ENCODE data around the gene PLD6.
"Not testable (repeated sequence)": the region's sequence is repeated elsewhere in the genome, so short reads cannot be mapped to it uniquely, and the experiment has no call there.

Gene PLD6, protein sequence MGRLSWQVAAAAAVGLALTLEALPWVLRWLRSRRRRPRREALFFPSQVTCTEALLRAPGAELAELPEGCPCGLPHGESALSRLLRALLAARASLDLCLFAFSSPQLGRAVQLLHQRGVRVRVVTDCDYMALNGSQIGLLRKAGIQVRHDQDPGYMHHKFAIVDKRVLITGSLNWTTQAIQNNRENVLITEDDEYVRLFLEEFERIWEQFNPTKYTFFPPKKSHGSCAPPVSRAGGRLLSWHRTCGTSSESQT

DNA sequence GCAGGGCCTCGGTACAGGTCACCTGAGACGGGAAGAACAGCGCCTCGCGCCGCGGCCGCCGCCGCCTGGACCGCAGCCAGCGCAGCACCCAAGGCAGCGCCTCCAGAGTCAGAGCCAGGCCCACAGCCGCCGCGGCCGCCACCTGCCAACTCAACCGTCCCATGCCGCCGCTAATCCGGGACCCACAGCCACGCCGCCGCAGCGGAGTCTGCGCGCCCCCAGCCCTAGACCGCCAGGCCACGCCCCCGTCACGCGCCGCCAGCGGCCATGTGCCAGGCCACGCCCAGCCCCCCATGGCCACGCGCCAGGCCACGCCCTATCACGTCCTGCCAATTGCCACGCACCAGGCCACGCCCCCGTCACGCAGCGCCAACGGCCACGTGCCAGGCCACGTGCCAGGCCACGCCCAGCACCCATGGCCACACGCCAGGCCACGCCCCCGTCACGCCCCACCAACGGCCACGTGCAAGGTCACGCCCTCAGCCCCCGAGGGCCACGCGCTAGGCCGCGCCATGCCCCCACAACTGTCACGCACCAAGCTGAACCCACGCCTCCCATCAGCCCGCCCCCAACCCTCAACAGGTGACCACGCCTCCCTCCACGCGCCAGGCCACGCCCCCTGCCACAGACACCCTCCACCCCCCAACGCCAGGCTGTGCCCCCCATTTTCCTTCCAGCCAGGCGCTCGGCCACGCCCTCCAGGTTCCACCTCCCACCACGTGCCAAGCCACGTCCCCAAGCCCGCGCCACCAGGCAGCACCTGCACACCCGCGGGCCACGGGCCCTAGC lies at the start of gene PLD6:
TSS of gene PLD6 (minus strand) at position 210 of the 789 bp plus-strand sequence. CDS start at position 163, 47 bp downstream.
- DNase-seq, result peak; percentile 93

DNA sequence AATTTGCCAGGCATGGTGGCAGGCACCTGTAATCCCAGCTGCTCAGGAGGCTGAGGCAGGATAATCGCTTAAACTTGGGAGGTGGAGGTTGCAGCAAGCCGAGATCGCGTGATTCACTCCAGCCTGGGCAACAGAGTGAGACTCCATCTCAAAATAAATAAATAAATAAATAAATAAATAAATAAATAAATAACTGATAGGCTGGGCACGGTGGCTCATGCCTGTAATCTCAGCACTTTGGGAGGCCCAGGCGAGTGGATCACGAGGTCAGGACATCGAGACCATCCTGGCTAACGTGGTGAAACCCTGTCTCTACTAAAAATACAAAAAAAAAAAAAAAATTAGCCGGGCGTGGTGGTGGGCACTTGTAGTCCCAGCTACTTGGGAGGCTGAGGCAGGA lies 49.6 kb upstream of the PLD6 start:
- DNase-seq, result not testable (repeated sequence)

DNA sequence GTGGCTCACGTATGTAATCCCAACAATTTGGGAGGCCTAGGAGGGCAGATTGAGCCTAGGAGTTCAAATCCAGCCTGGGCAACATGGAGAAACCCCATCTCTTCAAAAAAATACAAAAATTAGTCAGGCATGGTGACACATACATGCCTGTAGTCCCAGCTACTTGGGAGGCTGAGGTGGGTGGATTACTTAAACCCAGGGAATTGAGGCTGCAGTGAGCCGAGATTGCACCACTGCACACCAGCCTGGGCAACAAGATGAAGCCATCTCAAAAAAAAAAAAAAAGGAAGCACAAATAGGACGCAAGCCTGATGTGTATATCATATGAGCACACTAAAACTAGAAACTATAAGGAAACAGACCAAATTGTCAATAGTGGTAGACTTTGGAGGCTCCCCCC lies 47.9 kb upstream of the PLD6 start:
- DNase-seq, result no peak

DNA sequence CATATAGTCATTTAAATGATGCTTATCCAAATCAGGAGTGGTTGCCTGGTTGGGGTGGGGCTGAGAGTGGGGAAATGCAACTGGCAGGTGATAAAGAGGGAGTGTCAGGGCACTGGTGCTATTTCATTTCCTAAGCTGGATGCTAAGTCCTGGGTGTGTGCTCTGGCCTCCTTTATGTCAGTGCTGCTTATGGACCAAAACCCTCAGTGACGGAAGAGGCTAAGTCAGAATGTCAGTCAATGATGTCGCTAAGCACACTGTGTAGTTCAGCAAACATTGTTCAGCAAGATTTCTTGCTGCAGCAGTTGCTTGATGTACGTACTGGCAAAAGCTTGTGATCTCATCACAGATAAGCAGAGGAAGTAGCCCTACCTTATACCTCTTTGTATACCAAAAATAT lies 47.3 kb upstream of the PLD6 start:
- no peak for DNase-seq

DNA sequence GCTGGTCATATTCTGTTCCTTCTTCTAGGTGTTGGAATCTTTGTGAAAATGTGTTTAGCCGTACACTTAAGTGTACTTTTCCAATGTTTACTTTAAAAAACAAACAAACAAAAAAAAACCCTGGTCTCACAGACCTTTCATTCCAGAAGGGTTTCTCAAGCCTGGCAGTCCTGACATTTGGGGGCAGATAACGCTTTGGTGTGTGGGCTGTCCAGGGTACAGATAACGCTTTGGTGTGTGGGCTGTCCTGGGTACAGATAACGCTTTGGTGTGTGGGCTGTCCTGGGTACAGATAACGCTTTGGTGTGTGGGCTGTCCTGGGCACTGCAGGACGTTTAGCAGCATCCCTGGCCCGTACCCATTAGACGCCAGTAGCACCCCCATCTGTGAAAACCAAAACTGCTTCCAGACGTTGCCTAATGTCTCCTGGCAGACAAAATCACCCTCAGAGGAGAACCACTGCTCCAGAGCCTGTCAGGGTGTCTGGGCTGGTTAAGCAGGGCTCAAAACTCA lies 46.1 kb upstream of the PLD6 start:
- no peak for DNase-seq

DNA sequence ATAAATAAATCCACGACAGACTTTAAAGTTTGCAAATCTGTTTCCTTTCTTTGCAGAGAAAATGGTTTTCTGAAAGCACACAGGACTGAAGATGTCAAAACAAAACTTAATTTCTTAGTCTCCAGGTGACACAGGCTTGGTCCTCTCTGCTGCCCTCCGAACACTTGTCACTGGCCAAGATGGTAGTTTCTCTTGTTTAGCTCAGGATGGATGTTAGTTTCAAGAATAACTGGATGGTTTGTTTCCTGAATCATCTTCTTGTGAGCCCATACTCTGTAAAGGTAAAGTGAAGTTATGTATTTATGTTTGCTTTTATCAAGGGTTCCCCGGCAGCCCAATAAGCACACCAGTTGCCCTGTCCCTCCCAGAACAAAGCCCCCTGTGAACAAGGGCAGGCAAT lies 40.7 kb upstream of the PLD6 start:
- DNase-seq, result no peak

DNA sequence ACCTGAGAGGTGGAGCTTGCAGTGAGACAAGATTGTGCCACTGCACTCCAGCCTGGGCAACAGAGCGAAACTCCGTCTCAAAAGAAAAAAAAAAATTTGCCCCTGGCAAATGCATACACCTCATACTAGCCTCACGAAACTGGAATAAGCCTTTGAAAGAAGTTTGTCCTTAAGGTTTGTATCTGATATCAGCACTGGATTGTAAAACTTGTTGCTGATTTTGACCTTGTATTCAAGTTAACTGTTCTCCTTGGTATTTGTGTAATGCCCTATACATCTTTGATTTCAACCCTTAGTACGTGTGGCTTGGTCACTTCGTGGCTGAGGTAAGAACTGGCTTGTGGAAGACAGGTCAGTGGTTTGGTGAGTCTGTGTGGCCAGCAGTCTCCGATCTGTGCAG lies 37.0 kb upstream of the PLD6 start:
- no peak for DNase-seq

DNA sequence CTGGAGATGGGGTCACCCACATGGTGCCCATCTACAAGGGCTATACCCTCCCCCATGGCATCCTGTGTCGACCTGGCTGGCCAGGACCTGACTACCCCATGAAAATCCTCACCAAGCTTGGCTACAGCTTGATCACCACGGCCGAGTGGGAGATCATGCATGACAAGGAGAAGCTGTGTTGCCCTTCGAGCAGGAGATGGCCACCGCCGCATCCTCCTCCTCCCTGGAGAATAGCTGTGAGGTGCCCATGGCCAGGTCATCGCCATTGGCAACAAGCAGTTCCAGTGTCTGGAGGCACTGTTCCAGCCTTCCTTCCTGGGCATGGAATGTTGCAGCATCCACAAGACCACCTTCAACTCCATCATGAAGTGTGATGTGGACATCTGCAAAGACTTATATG lies 36.1 kb upstream of the PLD6 start:
- DNase-seq, result no peak

DNA sequence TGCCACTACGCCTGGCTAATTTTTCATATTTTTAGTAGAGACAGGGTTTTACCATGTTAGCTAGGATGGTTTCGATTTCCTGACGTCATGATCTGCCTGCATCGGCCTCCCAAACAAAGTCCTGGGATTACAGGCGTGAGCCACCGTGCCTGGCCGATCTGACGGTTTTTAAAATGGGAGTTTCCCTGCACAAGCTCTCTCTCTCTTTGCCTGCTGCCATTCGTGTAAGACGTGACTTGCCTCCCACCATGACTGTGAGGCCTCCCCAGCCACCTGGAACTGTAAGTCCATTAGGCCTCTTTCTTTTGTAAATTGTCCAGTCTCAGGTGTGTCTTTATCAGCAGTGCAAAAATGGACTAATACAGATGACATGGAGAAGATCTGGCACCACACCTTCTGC lies 35.5 kb upstream of the PLD6 start:
- no peak for DNase-seq

DNA sequence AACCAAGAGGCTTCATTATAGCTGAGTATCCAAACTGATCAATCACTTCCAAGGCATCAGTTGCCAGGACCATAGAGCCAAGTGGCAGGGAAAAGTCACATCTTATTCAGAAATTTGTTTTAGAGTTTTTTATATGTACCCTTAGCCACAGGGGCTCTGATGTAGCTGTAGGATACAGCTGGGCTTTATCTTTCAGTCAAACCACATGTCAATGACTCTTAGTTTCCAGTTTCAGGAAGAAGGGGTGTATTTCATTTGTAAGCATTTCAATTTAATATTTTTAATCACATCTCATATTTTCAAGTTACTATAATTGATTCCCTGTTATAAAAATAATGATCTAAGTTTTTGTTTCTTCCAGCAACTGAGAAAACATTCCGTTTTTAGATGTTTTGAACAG lies 33.7 kb upstream of the PLD6 start:
- DNase-seq, result no peak

DNA sequence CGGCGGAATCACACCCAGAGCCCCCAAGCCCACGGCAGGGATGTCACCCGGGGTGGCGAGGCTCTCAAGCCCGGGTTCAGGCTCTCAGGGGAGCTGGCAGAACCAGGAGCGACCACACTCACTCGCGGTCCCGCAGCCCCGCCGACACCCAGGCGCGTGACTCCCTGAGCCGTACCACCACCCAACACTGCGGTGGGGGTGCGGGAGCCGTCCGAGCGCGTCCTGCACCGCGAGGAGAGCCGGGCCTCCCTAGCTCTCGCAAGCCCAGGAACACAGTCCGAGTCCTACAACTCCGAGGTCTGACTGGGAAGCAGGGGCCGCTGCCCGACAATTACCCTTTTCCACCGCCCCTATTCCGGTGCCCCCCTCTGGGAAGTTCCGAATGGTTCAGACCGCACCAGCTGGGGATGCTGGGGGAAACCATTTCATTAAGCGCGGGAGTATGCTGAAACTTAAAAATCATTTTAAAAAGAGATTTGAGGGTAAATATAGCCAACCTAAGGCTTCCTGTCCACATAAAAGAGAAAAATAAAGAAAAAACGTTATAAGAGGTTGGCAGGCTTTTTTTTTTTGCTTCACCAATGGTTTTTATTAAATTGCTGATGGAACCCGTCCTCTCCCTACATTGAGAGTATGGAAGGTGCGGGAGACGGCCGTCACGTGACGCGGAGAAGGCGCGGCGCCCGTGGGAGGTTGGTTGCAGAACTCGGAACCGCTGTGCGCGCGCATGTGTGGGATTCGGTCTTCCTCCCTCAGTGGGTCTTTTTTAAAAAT lies 31.1 kb upstream of the PLD6 start, which contains the start of gene FLCN:
TSS of gene FLCN (minus strand) at position 143 of the 774 bp plus-strand sequence. CDS start 9,031 bp downstream, outside the sequence.
- peak; percentile 90 for DNase-seq

DNA sequence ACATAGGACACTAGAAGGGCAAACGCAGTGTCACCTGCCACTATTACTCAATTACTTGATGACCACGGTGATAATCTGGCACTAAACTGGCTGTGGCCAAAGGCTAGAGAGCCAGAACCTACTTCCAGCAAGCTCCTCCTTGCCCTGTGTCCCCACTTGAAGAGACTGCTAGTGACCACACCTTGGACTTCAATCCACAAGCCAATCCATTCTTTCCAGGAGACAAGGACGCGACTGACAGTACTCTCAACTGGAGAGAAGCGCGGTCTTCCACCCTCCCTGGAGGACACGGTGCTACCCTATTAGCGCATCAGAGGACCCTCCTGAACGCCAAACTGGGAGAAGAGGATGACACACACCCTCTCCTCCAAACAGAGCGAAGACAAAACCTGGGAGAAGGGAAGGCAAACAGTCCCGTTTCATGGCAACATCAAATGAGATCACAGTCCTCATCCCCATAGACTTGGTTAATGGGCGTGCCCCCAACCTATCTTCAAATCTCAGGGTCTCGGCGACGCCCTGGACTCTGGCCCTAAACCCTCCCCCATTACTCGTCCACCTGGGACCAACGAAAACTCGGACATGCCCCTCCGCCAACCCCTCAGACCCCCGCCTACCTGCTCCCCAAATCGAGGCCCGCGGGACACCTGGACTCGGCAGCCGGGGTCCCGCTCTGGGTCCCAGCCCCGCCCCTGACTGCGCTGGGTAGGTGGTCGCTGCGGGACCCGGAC lies 30.3 kb upstream of the PLD6 start:
- DNase-seq, result no peak

DNA sequence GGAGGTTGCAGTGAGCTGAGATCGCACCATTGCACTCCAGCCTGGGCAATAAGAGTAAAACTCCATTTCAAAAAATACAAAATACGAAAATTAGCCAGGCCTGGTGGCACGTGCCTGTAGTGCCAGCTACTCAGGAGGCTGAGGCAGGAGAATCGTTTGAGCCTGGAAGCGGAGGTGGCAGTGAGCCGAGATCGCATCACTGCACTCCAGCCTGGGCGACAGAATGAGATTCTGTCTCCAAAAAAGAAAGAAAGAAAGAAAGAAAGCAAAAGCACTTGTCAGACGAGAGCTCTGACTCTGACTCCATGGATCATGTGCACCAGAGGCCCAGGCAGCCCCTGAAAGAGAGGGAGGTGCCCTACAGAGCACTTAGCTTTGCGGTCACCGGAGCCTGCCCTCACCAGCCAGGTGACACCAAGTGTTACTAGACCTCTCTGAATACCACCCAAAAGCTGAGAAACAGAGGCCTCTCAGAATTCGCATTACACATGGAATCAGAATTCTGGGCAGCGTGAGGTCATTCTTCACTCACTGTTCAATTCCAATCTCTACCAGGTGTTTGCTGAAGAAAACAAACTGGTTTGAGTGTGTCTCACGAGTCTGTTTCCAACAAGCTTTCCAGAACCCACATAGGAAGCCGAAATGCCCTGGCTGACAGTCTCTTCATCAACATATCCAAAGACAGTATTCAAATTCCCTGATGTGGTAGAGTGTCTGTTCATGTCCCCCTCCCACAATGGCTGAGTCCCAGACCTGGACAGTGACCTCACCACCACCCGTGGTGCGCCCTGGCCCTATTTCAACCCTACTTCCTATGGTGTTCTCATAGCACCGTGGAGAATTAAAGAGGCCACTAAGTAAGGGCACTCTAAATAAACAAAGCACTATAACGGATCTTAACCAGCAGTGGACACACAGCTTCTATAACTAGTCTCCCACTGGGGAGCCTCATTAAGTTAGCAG lies 29.4 kb upstream of the PLD6 start:
- no peak for DNase-seq

DNA sequence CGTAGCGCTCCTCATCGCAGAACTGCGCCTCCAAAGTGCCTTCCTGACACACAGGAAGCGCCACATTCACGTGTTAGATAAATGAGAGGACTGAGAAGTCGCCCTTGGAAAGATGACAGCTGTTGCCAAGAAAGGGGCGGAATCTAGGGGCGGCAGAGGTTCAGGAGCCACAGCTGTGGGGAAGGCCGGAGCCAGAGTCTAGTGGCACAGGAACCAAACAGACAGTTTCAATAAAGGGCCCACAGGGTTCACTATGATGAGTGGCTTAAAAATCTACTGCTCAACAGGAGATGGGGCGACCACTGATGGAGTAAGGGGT lies 26.1 kb upstream of the PLD6 start:
- DNase-seq, result no peak

DNA sequence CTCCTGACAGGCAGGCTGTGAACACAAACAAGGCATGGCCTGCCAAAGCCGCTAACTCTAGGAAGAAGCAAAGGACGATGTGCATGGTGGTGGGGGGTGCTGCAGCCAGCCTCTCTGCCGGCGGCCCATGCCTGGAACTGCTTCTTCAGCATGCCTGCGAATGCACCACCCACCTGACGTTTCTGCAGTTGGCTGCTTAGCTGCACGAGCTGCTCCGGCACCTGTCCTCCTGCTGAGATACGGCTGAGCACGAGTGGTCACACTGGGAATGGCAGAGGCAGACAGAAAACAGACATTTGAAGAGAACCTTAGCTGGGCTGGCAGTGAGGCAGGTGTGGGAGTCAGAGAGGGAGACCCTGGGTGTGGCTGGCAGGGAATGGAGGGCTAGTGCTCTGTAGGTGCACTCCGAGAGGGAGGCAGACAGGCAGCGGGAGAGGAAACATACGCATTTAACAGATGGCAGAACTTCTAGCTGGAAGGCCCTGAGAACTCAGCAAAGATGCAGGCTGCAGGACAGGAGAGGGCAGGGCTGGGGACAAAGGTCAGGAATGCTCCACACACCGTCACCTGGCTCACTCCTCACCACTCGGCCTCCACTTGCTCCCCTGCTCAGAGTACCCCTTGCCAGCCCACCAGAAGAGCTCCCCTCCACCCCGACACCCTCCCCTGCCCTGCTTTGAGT lies 25.6 kb upstream of the PLD6 start:
- DNase-seq, result no peak

DNA sequence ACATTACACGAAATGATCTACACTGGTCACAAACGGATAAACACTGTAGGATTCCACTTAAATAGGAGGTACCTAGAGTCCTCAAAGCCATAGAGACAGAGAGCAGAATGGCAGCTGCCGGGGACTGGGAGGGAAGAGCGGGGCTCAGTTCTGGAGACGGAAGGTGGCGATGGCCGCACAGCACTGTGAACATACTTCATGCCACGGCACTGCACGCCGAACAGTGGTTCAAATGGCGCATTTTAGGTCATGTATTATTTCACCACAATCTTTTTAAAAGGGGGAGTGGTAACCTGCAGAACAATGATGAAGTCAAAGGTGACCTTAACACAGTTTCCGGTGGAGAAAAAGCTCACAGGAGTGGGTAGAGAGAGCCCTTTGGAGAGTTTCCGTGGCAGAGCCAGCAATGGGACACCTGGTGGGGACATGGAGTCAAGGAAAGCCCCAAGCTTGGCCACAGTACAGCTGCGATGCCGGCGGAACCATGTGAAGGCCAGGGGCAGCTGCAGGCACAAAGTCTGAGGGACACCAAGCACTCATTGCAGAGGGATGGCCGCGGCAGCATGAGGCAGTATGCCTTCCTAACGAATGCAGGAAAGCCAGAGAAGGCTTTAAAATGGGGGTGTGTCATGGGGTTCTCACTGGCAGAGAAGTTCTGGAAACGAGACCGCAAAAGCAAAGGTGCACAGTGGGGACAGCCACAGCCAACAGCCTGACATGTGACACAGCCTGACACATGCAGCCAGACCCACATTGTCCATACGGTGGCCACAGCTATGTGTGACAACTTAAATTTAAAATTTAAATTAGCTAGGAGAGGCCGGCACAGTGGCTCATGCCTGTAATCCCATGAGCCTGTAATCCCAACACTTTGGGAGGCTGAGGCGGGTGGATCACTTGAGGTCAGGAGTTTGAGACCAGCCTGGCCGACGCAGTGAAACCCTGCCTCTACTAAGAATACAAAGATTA lies 23.6 kb upstream of the PLD6 start:
- no peak for DNase-seq

DNA sequence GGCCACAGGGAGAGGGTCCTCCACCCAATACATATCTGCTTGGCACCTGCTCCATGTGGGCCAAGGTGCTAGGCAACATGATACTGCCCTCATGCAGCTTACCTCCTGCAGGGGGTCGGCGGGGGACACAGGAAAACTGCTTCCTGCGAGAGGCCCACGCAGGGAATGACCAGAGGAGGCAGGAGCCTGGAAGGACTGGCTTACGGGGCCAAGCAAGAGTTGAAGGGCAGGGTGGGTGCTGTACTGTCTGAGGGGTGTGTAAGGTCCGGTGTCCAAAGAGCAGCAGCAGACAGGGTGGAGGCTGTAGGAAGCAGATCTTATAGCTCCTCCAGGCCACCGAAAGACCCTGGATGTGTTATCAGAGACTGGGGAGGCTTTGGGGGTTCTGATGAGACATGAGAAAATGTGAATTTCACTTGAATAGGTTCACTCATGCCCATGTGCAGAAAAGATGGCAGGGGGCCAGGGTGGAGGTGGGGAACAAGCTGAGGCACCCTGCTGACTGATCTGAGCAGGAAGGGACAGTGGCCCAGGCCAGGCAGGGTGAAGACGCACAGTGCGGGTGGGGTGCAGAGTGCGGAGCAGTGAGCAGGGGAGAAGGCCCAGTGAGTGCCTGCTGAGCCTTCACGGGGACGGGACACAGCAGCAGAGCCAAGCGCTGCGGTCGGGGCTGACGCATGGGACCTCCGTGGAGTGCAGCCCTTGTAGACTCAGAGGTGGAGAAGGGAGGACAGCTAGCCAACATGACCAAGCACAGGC lies 22.6 kb upstream of the PLD6 start:
- DNase-seq, result no peak

DNA sequence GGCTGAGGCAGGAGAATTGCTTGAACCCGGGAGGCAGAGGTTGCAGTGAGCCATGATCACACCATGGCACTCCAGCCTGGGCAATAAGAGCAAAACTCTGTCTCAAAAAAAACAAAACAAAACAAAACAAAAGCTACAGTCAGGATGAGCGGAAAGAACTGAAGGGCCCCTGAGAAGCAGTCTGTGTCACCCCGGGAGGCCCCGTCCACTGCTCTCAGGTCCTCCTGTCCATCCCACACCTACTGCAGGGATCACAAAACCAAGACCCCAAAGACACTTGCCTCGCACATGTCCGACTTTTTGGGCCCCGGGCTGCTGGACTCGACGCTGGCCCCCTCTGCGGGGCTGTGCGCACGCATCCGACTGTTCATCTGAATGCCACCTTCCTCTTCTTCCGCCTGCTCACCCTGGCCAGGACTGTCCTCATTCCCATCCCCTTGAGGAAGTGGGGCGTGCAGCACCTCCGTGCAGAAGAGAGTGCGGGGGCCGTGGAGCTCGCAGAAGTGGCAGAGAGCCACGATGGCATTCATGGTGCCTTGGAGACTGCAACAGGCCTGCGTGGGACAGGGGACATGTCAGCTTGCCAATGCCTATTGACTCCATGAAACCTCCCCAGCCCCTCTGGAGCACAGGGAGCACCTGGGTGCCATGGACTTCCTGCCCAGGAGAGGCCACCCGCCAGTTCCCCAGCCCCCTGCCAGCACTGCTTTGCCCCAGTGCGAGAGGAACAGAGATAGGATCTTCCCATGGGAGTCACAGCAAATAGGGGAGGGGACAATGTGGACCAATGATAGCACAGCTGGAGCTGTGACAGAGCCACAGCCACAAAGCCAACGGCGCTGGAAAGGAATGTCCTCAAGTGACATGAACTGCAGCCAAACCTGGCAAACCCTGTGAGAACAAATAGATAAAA lies 21.7 kb upstream of the PLD6 start:
- DNase-seq, result no peak

Data from CD4-positive, alpha-beta T cell treated with Interleukin-21 for 1 hour (primary cell).